H9 (cell line): Measurements from ENCODE around the gene XAGE3. TPM values are rescaled to one million over a fixed set of nuclear protein-coding genes. Genes with fewer than 3 reads are reported as not detected.
"Not testable (repeated sequence)": the region's sequence is repeated elsewhere in the genome, so short reads cannot be mapped to it uniquely, and the experiment has no call there.

Experiments
- DNase-seq: peaks from one replicate; pipeline ENCODE4 v3.0.0-alpha.2; 2017
- H2AFZ ChIP-seq: one replicate; pipeline ENCODE4 v1.6.1; 2013; ENCODE audit warnings: mild to moderate bottlenecking, low read length, control low read depth, moderate library complexity
- H2AK5ac ChIP-seq: 2 replicates; pipeline ENCODE4 v1.6.1; 2013; ENCODE audit warnings: low read length, control low read depth, mixed read lengths; ENCODE audit not compliant: insufficient read length
- H2BK120ac ChIP-seq: one replicate; pipeline ENCODE4 v1.6.1; 2013; ENCODE audit warnings: low read depth, mild to moderate bottlenecking, low read length, control low read depth, inconsistent platforms; ENCODE audit not compliant: poor library complexity, severe bottlenecking
- H2BK12ac ChIP-seq: 2 replicates; pipeline ENCODE4 v1.6.1; 2013; ENCODE audit warnings: low read length, control low read depth, mixed read lengths, low read depth; ENCODE audit not compliant: insufficient read length
- H2BK15ac ChIP-seq: 2 replicates; pipeline ENCODE4 v1.6.1; 2013; ENCODE audit warnings: low read depth, low read length, control low read depth
- H2BK20ac ChIP-seq: one replicate; pipeline ENCODE4 v1.6.1; 2013; ENCODE audit warnings: low read depth, mild to moderate bottlenecking, low read length, control low read depth, inconsistent platforms; ENCODE audit not compliant: poor library complexity, severe bottlenecking
- H2BK5ac ChIP-seq: 2 replicates; pipeline ENCODE4 v1.6.1; 2013; ENCODE audit warnings: low read length, control low read depth, mixed read lengths; ENCODE audit not compliant: insufficient read length
- H3K14ac ChIP-seq: 2 replicates; pipeline ENCODE4 v1.6.1; 2013; ENCODE audit warnings: low read length, control low read depth; ENCODE audit not compliant: insufficient read depth
- H3K18ac ChIP-seq: 2 replicates; pipeline ENCODE4 v1.6.1; 2013; ENCODE audit warnings: low read depth, mild to moderate bottlenecking, mixed read lengths, low read length, control low read depth; ENCODE audit not compliant: insufficient read length
- H3K23ac ChIP-seq: 2 replicates; pipeline ENCODE4 v1.6.1; 2013; ENCODE audit warnings: low read length, control low read depth, mixed read lengths, low read depth; ENCODE audit not compliant: insufficient read length
- H3K23me2 ChIP-seq: 2 replicates; pipeline ENCODE4 v1.6.1; 2013; ENCODE audit warnings: low read depth, mild to moderate bottlenecking, mixed read lengths, low read length, control low read depth; ENCODE audit not compliant: insufficient read length, poor library complexity, severe bottlenecking
- H3K27ac ChIP-seq: 2 replicates; pipeline ENCODE4 v1.5.1; 2013; ENCODE audit warnings: low read length, control low read depth, mixed read lengths, low read depth; ENCODE audit not compliant: insufficient read length
- H3K27me3 ChIP-seq: 2 replicates; pipeline ENCODE4 v1.6.1; 2013; ENCODE audit warnings: low read length, control low read depth, inconsistent platforms; ENCODE audit not compliant: insufficient read depth
- H3K4ac ChIP-seq: 2 replicates; pipeline ENCODE4 v1.6.1; 2013; ENCODE audit warnings: low read depth, mild to moderate bottlenecking, control low read depth, inconsistent platforms, low read length, moderate library complexity
- H3K4me1 ChIP-seq: 2 replicates; pipeline ENCODE4 v1.6.1; 2013; ENCODE audit warnings: low read length, control low read depth, inconsistent platforms; ENCODE audit not compliant: insufficient read depth
- H3K4me2 ChIP-seq: 2 replicates; pipeline ENCODE4 v1.6.1; 2013; ENCODE audit warnings: low read length, control low read depth, mixed read lengths; ENCODE audit not compliant: insufficient read length, insufficient read depth
- H3K56ac ChIP-seq: 2 replicates; pipeline ENCODE4 v1.6.1; 2013; ENCODE audit warnings: low read depth, mild to moderate bottlenecking, mixed read lengths, low read length, control low read depth; ENCODE audit not compliant: insufficient read length
- H3K79me1 ChIP-seq: 2 replicates; pipeline ENCODE4 v1.6.1; 2013; ENCODE audit warnings: low read depth, mild to moderate bottlenecking, moderate library complexity, low read length, control low read depth, inconsistent platforms; ENCODE audit not compliant: insufficient read depth, poor library complexity, severe bottlenecking
- H3K79me2 ChIP-seq: 2 replicates; pipeline ENCODE4 v1.6.1; 2013; ENCODE audit warnings: low read length, control low read depth, inconsistent platforms; ENCODE audit not compliant: insufficient read depth
- H3K9ac ChIP-seq: 2 replicates; pipeline ENCODE4 v1.6.1; 2013; ENCODE audit warnings: low read length, control low read depth, mixed read lengths; ENCODE audit not compliant: insufficient read length; ENCODE audit errors: extremely low read depth
- H3K9me3 ChIP-seq: one replicate; pipeline ENCODE4 v1.6.1; 2013; ENCODE audit warnings: low read depth, low read length, inconsistent platforms; ENCODE audit not compliant: control insufficient read depth
- H3T11ph ChIP-seq: one replicate; pipeline ENCODE4 v1.6.1; 2013; ENCODE audit warnings: mild to moderate bottlenecking, low read length, control low read depth, inconsistent platforms
- H4K20me1 ChIP-seq: one replicate; pipeline ENCODE4 v1.6.1; 2013; ENCODE audit not compliant: control insufficient read depth, insufficient read length, insufficient read depth
- H4K5ac ChIP-seq: 2 replicates; pipeline ENCODE4 v1.6.1; 2013; ENCODE audit warnings: low read depth, mild to moderate bottlenecking, mixed read lengths, low read length, control low read depth; ENCODE audit not compliant: insufficient read length
- H4K8ac ChIP-seq: replicated peaks from 2 replicates; pipeline ENCODE4 v1.6.1; 2013; ENCODE audit warnings: low read length, control low read depth, mixed read lengths, low read depth; ENCODE audit not compliant: insufficient read length
- H4K91ac ChIP-seq: 2 replicates; pipeline ENCODE4 v1.6.1; 2013; ENCODE audit warnings: low read depth, mild to moderate bottlenecking, moderate library complexity, mixed read lengths, low read length, control low read depth; ENCODE audit not compliant: insufficient read length
- H3K27ac Mint-ChIP-seq, 3 experiments: 2 replicates in 2 of 3; 3 replicates in 1 of 3; pipeline ENCODE4 v1.8.0; 2020 to 2021; ENCODE audit warnings: mixed read lengths in 3 of 3, mild to moderate bottlenecking in 1 of 3, moderate library complexity in 1 of 3
- H3K27me3 Mint-ChIP-seq: 2 replicates; pipeline ENCODE4 v1.8.0; 2021; ENCODE audit warnings: low read depth, mild to moderate bottlenecking, moderate library complexity, mixed read lengths
- H3K36me3 Mint-ChIP-seq, 3 experiments: 2 replicates in 2 of 3; 3 replicates in 1 of 3; pipeline ENCODE4 v1.8.0; 2020 to 2021; ENCODE audit warnings: low read depth in 3 of 3, mixed read lengths in 3 of 3; ENCODE audit not compliant: insufficient read depth in 1 of 3
- H3K4me1 Mint-ChIP-seq, 2 experiments: 2 replicates each; pipeline ENCODE4 v1.8.0; 2020; ENCODE audit warnings: mixed read lengths in 2 of 2
- H3K4me3 Mint-ChIP-seq, 2 experiments: 2 replicates in 1 of 2; 3 replicates in 1 of 2; pipeline ENCODE4 v1.8.0; 2020 to 2021; ENCODE audit warnings: mild to moderate bottlenecking in 2 of 2, mixed read lengths in 2 of 2, moderate library complexity in 1 of 2
- H3K9me3 Mint-ChIP-seq, 2 experiments: 2 replicates in 1 of 2; 3 replicates in 1 of 2; pipeline ENCODE4 v1.8.0; 2020; ENCODE audit warnings: mild to moderate bottlenecking in 2 of 2, mixed read lengths in 2 of 2, moderate library complexity in 1 of 2
- CTCF ChIP-seq: fragments of 200-600 bp; sonication (generic); conservative IDR thresholded peaks from 3 replicates; pipeline ENCODE4 v1.8.0; 2021; ENCODE audit warnings: antibody characterized with exemption, mild to moderate bottlenecking
- WGBS: extraction: QIAGEN DNeasy Blood & Tissue Kit; methylation state at CpG from one replicate; pipeline ENCODE4 v1.1.7; 2013; ENCODE audit warnings: missing lambda C conversion rate, low lambda C conversion rate, mixed read lengths; ENCODE audit not compliant: insufficient read length; ENCODE audit errors: extremely low coverage; 5-methylcytosine and 5-hydroxymethylcytosine counted together
- total RNA-seq: library from RNA; stranded (reverse); gene quantifications from 2 replicates; pipeline ENCODE4 v1.2.1, GENCODE V29; 2021

The XAGE3 gene
- total RNA-seq, 1 experiment from 2014 or later, result not detected

GRCh38 chrX:52874661-52875060 lies 6.8 kb upstream of the XAGE3 start:
- no peaks in the 10 kb centered on the region for H3K4me1 ChIP-seq
- no peak overlapping the region for H3K4me3 Mint-ChIP-seq
- no peaks in the 10 kb centered on the region for H3K79me1 ChIP-seq
- H3K4ac ChIP-seq, result no peak overlapping the region
- no peak overlapping the region for H4K8ac ChIP-seq
- no peak overlapping the region for H4K91ac ChIP-seq
- no peak overlapping the region for H3K9ac ChIP-seq
- H3K4me2 ChIP-seq, result no peak overlapping the region
- no peak overlapping the region for H3K23ac ChIP-seq
- H3K27me3 ChIP-seq, result no peaks in the 10 kb centered on the region
- no peak overlapping the region for H2BK120ac ChIP-seq
- H2BK12ac ChIP-seq, result no peak overlapping the region
- H2BK15ac ChIP-seq, result no peak overlapping the region
- H4K20me1 ChIP-seq, result no peaks in the 10 kb centered on the region
- no peaks in the 10 kb centered on the region for H3K23me2 ChIP-seq
- no peaks in the 10 kb centered on the region for H3K4me1 Mint-ChIP-seq
- H2AFZ ChIP-seq, result no peak overlapping the region
- no peak for DNase-seq
- no peak overlapping the region for H3K27ac ChIP-seq
- H3K36me3 Mint-ChIP-seq, result peaks cover 0 to 3% (median 0%) of the 10 kb centered on the region in 3 experiments; a peak in 1 of 7 replicates
- no peak overlapping the region for H3K14ac ChIP-seq
- peaks cover 23% of the 10 kb centered on the region for H3K9me3 ChIP-seq
- TF ChIP-seq CTCF, result no peak
- WGBS, result no CpG with 5 or more reads among the region's 5 CpGs
- no peak overlapping the region for H3K18ac ChIP-seq
- H3T11ph ChIP-seq, result no peak overlapping the region
- peaks cover 25% of the 10 kb centered on the region for H3K27me3 Mint-ChIP-seq
- H3K27ac Mint-ChIP-seq, result no peak overlapping the region
- no peak overlapping the region for H2BK5ac ChIP-seq
- peaks cover 66 to 80% of the 10 kb centered on the region in 2 experiments for H3K9me3 Mint-ChIP-seq
- no peaks in the 10 kb centered on the region for H3K79me2 ChIP-seq
- H3K56ac ChIP-seq, result no peak overlapping the region
- H2BK20ac ChIP-seq, result no peak overlapping the region
- no peak overlapping the region for H2AK5ac ChIP-seq
- H4K5ac ChIP-seq, result no peak overlapping the region

GRCh38 chrX:52873825-52874224 lies 5.9 kb upstream of the XAGE3 start:
- H2AFZ ChIP-seq, H4K5ac ChIP-seq, H2BK120ac ChIP-seq, H3K23me2 ChIP-seq, H3K4me1 Mint-ChIP-seq, H4K8ac ChIP-seq, H3K36me3 Mint-ChIP-seq, H2BK20ac ChIP-seq, H2BK12ac ChIP-seq, H4K20me1 ChIP-seq, H3K23ac ChIP-seq, H2BK15ac ChIP-seq, H3K4me1 ChIP-seq, H3K27me3 ChIP-seq, H3K18ac ChIP-seq, H3K9ac ChIP-seq, H3K56ac ChIP-seq, H3K4me2 ChIP-seq, H3K79me2 ChIP-seq, H3K27ac ChIP-seq, DNase-seq, H3K4ac ChIP-seq, H3T11ph ChIP-seq, H2AK5ac ChIP-seq, H3K4me3 Mint-ChIP-seq, H3K14ac ChIP-seq, H4K91ac ChIP-seq, H3K27ac Mint-ChIP-seq, H3K79me1 ChIP-seq, H2BK5ac ChIP-seq: not testable (repeated sequence)
- Mint-ChIP-seq H3K27me3 (peaks cover 23% of the 10 kb centered on the region), H3K9me3 (peaks cover 69 to 81% of the 10 kb centered on the region in 2 experiments)
- peaks cover 27% of the 10 kb centered on the region for H3K9me3 ChIP-seq
